ENCODE results near the gene PARVA. TPM values are rescaled to one million over a fixed set of nuclear protein-coding genes. Genes with fewer than 3 reads are reported as not detected.

Gene PARVA
- total RNA-seq, 3 donors from 2014 or later, result 55.7 to 191 (median 57.1) TPM

DNA sequence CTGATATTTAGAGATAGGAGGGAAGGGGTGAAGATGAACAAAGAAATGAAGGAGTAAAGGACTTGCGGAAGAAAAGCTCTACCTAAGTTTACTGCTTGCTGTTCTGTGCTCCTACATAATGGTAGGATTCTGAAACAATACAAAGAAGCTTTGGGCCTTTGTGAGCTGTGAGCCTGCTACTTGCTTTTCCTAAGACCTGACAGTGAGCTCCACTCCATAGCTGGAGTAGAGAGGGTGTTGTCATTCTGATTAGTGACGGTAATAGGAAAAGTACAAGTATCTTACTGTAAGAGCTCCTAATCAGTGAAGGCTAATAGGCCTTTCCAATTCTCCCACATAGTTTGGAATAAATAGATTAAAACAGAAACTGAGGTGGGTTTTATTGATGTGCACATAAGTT lies 75.9 kb downstream of the PARVA start:
- no peaks in the 10 kb centered on the region for H3K36me3 ChIP-seq (ENCODE audit: low read depth)
- no peak overlapping the region for H3K4me3 ChIP-seq
- H3K4me1 ChIP-seq (ENCODE audit: low read depth), result no peaks in the 10 kb centered on the region
- intact Hi-C loops (cut with DNase I, micrococcal nuclease), result no loop called here
- TF ChIP-seq, protein P1, sequence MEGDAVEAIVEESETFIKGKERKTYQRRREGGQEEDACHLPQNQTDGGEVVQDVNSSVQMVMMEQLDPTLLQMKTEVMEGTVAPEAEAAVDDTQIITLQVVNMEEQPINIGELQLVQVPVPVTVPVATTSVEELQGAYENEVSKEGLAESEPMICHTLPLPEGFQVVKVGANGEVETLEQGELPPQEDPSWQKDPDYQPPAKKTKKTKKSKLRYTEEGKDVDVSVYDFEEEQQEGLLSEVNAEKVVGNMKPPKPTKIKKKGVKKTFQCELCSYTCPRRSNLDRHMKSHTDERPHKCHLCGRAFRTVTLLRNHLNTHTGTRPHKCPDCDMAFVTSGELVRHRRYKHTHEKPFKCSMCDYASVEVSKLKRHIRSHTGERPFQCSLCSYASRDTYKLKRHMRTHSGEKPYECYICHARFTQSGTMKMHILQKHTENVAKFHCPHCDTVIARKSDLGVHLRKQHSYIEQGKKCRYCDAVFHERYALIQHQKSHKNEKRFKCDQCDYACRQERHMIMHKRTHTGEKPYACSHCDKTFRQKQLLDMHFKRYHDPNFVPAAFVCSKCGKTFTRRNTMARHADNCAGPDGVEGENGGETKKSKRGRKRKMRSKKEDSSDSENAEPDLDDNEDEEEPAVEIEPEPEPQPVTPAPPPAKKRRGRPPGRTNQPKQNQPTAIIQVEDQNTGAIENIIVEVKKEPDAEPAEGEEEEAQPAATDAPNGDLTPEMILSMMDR (IDR thresholded peaks at IDR 0.05), result no peak
- ATAC-seq (no peak), DNase-seq (no peak)
- H3K9me3 ChIP-seq, result no peaks in the 10 kb centered on the region

DNA sequence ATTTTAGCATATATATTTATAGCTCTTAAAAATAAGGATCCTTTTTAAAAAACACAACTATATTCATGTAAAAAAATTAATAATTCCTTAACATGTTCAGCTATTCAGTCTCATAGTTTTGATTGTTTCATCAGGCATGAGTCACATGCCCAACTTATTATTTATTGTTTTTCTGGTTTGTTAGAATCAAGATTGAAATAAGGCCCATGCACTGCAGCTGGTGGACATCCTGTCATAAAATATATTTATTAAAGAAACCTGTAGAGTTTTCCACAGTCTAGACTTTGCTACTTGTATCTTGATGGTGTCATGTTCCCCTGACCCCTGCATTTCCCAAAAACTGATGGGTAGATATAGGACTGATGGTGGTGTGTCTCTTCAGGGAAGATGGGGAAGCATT lies 77.4 kb downstream of the PARVA start:
- ATAC-seq, result no peak

DNA sequence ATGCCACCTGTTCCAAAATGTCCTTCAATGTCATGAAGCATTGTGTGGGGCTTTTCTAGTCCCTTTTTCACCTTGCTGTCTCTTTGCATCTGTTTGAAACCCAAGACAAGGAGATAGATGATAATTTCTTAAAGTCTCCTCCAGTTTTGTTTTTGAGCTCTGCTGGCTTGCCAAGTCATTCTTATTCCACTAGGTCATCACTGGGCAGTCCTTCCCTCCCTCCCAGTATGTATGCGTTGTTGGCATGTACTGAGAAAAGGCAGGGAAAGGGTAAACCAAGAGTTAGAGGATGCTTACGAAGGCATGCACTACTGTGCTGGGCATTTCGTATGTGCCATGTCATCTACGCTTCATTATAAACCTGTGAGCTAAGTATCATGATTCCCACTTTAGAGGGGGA lies 78.6 kb downstream of the PARVA start:
- TF ChIP-seq, protein P1 (IDR thresholded peaks at IDR 0.05), result no peak
- no peaks in the 10 kb centered on the region for H3K4me1 ChIP-seq (ENCODE audit: low read depth)
- no peak for ATAC-seq
- no peak overlapping the region for H3K4me3 ChIP-seq
- DNase-seq, result no peak
- intact Hi-C loops (cut with DNase I, micrococcal nuclease), result no loop called here
- no peaks in the 10 kb centered on the region for H3K36me3 ChIP-seq (ENCODE audit: low read depth)
- H3K9me3 ChIP-seq, result no peaks in the 10 kb centered on the region

More for the DNA sequence above, 77.4 kb downstream of the PARVA start:
- Histone ChIP-seq H3K4me1 (ENCODE audit: low read depth) (no peaks in the 10 kb centered on the region), H3K36me3 (ENCODE audit: low read depth) (no peaks in the 10 kb centered on the region), H3K9me3 (no peaks in the 10 kb centered on the region), H3K4me3 (no peak overlapping the region)
- TF ChIP-seq, protein P1 (IDR thresholded peaks at IDR 0.05), result no peak
- DNase-seq, result no peak
- intact Hi-C loops (cut with DNase I, micrococcal nuclease), result no loop called here

DNA sequence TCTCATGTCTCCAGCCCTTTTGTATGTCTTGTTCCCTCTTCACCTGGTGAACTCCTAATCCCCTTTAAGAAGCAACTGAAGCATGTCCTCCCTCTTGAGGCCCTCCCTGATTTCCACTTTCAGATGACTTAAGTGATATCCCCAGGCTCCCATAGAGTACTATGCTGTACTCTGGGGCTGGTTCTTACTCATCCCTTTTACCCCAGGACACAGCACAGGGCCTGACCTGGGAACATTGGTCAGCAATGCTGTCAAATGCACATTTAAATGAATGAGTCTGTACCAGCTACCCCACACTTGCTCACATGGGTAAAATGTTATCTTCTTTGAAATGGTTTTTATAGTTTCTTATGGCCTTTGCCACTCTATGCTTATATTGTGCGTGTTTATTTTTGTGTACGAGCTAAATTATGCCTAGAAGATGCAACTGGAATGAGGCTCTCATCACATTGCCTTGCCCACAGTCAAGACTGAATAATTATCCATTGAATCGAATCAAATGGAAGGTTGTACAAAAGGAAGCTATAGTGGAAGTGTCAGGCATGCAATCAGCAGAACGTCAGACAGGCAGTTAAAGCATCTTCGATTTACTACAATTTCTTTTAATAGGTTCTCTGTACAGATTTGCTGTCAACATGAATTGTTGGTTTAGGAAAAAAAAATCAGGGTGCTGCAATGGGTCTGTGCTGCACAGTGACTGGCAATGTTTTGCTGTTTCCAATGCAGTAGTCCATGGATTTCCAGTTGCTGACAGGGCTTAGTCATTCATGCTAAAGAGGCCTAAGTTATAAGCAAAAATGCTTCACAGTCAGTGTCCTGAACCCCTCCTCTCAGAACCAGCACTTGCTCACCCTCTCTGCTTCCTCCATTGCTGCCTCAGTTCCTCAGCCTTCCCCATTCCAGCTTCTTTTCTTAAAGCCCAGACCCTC lies 79.5 kb downstream of the PARVA start:
- intact Hi-C loops (cut with DNase I, micrococcal nuclease), result no loop called here
- no peaks in the 10 kb centered on the region for H3K36me3 ChIP-seq (ENCODE audit: low read depth)
- TF ChIP-seq, protein P1 (IDR thresholded peaks at IDR 0.05), result no peak
- no peaks in the 10 kb centered on the region for H3K4me1 ChIP-seq (ENCODE audit: low read depth)
- H3K4me3 ChIP-seq, result no peak overlapping the region
- DNase-seq (no peak), ATAC-seq (no peak)
- no peaks in the 10 kb centered on the region for H3K9me3 ChIP-seq

DNA sequence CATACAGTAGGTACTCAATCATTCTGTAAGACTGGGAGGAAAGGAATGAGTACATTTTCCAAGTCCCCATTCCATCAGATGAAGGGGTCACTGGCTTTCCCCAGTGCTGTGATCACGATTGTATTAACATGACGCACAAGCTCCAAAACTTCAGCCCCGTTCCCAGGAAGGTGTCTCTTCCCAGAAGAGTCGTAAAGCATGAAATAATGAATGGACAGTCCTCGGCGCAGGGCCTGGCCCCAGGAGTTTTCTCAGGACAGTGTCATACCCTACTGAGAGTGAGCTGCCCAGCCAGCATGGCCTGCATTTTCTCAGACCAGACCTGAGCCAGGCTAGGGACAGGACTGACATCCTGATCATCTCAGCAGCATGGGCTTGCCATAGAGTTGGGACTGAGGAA lies 80.7 kb downstream of the PARVA start:
- no peak for DNase-seq
- Histone ChIP-seq H3K36me3 (ENCODE audit: low read depth) (no peaks in the 10 kb centered on the region), H3K4me3 (no peak overlapping the region), H3K9me3 (no peaks in the 10 kb centered on the region), H3K4me1 (ENCODE audit: low read depth) (no peaks in the 10 kb centered on the region)
- intact Hi-C loops (cut with DNase I, micrococcal nuclease), result no loop called here
- TF ChIP-seq, protein P1 (IDR thresholded peaks at IDR 0.05), result no peak
- ATAC-seq, result no peak
